GM12892 (cell line): ENCODE results near the gene ZNF428.

Source experiments
- POLR2A ChIP-seq: IDR thresholded peaks from 2 replicates; pipeline ENCODE4 v1.6.1; 2011; ENCODE audit warnings: low read depth, low read length, control low read depth
- TAF1 ChIP-seq: IDR thresholded peaks from 2 replicates; pipeline ENCODE4 v1.6.1; 2011; ENCODE audit warnings: low read depth, mild to moderate bottlenecking, control low read depth, low read length, borderline replicate concordance

- TF ChIP-seq POLR2A: no peak
- no peak for TF ChIP-seq TAF1
Measured at GRCh38 chr19:43622956-43623355, 3.5 kb upstream of the ZNF428 start.
